Measurements from ENCODE around the gene MB21D2.

DNA sequence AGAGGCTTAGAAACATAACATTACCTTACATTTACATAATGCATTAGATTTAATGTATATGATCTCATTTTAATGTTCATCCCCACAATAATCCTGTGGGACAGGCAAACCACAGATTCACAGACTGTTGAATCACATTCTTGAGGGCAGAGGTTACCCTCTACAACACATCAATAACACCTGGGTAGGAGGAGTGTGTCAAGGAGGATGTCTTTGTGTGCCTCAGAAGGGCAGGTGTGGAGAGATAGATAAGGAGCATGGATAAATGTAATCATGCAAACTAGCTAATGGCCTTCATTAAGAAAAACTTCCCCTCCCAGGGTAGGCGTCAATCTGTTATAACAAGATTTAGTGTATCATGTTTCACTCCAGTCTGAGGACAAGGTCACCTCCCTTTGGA lies 12.9 kb upstream of the MB21D2 start:
- TF ChIP-seq EZH2phosphoT487 (IDR thresholded peaks at IDR 0.05; ENCODE audit: borderline replicate concordance, low read depth, low read length), result no peak
- TF ChIP-seq, protein P1, sequence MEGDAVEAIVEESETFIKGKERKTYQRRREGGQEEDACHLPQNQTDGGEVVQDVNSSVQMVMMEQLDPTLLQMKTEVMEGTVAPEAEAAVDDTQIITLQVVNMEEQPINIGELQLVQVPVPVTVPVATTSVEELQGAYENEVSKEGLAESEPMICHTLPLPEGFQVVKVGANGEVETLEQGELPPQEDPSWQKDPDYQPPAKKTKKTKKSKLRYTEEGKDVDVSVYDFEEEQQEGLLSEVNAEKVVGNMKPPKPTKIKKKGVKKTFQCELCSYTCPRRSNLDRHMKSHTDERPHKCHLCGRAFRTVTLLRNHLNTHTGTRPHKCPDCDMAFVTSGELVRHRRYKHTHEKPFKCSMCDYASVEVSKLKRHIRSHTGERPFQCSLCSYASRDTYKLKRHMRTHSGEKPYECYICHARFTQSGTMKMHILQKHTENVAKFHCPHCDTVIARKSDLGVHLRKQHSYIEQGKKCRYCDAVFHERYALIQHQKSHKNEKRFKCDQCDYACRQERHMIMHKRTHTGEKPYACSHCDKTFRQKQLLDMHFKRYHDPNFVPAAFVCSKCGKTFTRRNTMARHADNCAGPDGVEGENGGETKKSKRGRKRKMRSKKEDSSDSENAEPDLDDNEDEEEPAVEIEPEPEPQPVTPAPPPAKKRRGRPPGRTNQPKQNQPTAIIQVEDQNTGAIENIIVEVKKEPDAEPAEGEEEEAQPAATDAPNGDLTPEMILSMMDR (conservative IDR thresholded peaks at IDR 0.05; ENCODE audit: low read length), result no peak

Data from OCI-LY7 (cell line).